GM12864 (cell line): Measurements from ENCODE around the gene TRAPPC3.
A peak's percentile ranks its signal among the peaks of the same experiment; 100 is the strongest.

Experiments used
- DNase-seq: peaks from one replicate; pipeline ENCODE4 v3.0.0-alpha.2; 2011; ENCODE audit warnings: low read depth
- H3K4me3 ChIP-seq: 2 replicates; pipeline ENCODE4 v1.5.1; 2011; ENCODE audit warnings: mild to moderate bottlenecking, low read depth, low read length, control low read depth
- TF ChIP-seq, protein P1 (sequence below): IDR thresholded peaks from 2 replicates; pipeline ENCODE4 v1.5.1; 2011; ENCODE audit warnings: low read depth, mild to moderate bottlenecking, moderate library complexity, low read length, control low read depth, inconsistent platforms; ENCODE audit errors: missing control alignments

The TRAPPC3 gene

GRCh38 chr1:36154765-36155407 is 5.6 kb upstream of the TRAPPC3 start:
- TF ChIP-seq, protein P1, sequence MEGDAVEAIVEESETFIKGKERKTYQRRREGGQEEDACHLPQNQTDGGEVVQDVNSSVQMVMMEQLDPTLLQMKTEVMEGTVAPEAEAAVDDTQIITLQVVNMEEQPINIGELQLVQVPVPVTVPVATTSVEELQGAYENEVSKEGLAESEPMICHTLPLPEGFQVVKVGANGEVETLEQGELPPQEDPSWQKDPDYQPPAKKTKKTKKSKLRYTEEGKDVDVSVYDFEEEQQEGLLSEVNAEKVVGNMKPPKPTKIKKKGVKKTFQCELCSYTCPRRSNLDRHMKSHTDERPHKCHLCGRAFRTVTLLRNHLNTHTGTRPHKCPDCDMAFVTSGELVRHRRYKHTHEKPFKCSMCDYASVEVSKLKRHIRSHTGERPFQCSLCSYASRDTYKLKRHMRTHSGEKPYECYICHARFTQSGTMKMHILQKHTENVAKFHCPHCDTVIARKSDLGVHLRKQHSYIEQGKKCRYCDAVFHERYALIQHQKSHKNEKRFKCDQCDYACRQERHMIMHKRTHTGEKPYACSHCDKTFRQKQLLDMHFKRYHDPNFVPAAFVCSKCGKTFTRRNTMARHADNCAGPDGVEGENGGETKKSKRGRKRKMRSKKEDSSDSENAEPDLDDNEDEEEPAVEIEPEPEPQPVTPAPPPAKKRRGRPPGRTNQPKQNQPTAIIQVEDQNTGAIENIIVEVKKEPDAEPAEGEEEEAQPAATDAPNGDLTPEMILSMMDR: no peak
- H3K4me3 ChIP-seq: peak overlapping the region; percentile 81
- DNase-seq: no peak

- TF ChIP-seq, protein P1: no peak
- H3K4me3 ChIP-seq: no peak overlapping the region
- no peak for DNase-seq
Measured at GRCh38 chr1:36154335-36154734, 5.0 kb upstream of the TRAPPC3 start.

DNA sequence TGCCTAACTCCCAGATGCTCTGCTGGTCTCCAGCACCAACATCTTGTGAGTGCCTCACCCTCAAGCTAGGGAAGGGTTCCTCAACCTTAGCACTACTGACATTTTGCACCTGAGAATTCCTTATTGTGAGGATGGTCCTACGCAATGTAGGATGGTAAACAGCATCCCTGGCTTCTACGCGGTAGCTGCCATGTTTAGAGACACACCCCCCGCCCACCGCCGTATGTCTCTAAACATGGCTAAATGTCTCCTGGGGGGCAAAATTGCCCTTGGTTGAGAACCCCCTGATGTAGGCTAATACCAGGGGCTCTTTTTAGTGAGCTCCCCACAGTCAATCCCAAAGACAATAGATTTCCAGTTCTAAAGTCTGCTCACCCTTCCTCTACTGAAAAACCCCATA is 4.2 kb upstream of the TRAPPC3 start:
- TF ChIP-seq, protein P1: no peak
- no peak for DNase-seq
- no peak overlapping the region for H3K4me3 ChIP-seq

- H3K4me3 ChIP-seq: no peak overlapping the region
- TF ChIP-seq, protein P1: no peak
- no peak for DNase-seq
Measured at GRCh38 chr1:36151845-36152203, 2.5 kb upstream of the TRAPPC3 start.

DNA sequence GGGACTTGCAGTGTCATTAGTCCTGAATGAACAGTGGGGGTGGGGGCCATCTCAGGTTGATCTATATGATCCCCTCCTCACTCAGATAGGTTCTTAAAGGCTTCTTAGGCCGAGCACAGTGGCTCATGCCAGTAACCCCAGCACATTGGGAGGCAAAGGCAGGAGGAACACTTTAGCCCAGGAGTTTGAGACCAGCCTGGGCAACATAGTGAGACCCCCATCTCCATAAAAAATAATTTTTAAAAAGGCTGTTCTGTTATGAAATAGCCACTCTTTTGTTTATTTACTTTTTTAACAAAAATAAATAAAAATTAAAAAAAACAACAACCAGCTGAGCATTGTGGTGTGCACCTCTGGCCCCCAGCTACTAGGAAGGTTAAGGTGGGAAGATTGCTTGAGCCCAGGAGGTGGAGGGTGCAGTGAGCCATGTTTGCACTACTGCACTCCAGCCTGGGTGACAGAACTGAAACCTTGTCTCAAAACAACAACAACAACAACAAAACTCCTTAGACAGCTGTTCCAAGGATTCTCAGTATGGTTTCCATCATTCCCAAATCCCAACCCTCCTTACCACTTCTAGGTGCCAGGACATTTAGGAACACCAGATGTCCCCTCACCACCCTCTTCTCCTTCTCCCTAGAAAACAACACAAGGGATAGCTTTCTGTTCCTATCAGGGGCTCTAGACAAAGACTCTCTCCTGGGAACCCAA is 2.0 kb upstream of the TRAPPC3 start:
- no peak for DNase-seq
- TF ChIP-seq, protein P1: no peak
- peak overlapping the region; percentile 35 for H3K4me3 ChIP-seq

DNA sequence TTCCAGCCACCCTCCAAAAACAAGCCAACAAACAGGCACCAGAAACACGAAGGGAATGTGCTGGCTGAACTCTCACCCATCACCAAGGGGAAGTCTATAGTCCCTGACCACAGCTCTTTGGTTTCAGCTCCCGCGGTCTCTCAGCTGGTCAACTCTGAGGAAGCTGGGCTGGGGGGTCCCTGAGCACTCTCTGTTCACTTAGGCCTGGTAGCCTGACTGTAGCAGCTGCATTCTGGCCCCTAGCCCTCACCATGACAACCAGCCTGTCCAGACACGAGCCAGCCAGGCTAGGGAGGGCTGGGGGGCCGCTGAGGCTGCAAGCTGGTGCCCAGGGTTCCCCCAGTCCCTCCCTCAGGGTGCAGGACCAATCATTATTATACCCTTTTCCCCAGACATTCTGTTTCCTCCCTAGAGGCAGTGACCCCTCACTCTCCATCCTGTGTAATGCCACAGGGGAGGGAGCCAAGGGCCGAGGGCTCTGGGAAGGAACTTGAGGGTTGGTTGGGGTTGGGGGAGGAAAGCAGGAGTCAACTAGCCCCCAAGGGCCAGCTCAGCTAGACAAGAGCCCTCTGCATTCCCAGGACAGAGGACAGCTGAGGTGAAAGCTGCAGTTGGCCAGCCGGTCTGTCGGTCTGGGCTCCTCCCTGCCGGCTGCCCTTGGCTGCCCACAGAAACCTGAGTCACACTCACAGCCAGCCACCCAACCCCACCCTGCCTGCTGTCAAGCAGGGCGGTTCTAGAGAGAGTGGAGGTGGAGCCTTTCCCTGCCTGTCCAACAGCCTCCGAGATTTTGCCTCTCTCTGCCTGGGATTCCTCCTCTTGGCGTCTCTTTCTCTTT is 1.2 kb upstream of the TRAPPC3 start:
- DNase-seq: no peak
- H3K4me3 ChIP-seq: peak overlapping the region; percentile 35
- TF ChIP-seq, protein P1: no peak
